Measurements from ENCODE around the gene CNTNAP2.
"Not testable (repeated sequence)": the region's sequence is repeated elsewhere in the genome, so short reads cannot be mapped to it uniquely, and the experiment has no call there.

The CNTNAP2 gene

GRCh38 chr7:146150153-146150552 is 33.6 kb downstream of the CNTNAP2 start:
- DNase-seq = no peak

GRCh38 chr7:146172112-146172511 is 55.5 kb downstream of the CNTNAP2 start:
- no peak for DNase-seq

GRCh38 chr7:146175716-146176115 is 59.1 kb downstream of the CNTNAP2 start:
- no peak for DNase-seq

- DNase-seq = no peak
Measured at GRCh38 chr7:146176860-146177259, 60.3 kb downstream of the CNTNAP2 start.

GRCh38 chr7:146177301-146177700 is 60.7 kb downstream of the CNTNAP2 start:
- DNase-seq = no peak

GRCh38 chr7:146185844-146186243 is 69.2 kb downstream of the CNTNAP2 start:
- DNase-seq = no peak

- DNase-seq = not testable (repeated sequence)
Measured at GRCh38 chr7:146191428-146191827, 74.8 kb downstream of the CNTNAP2 start.

- DNase-seq = no peak
Measured at GRCh38 chr7:146201945-146202344, 85.3 kb downstream of the CNTNAP2 start.

GRCh38 chr7:146206270-146206669 is 89.7 kb downstream of the CNTNAP2 start:
- DNase-seq = no peak

- no peak for DNase-seq
Measured at GRCh38 chr7:146208492-146208891, 91.9 kb downstream of the CNTNAP2 start.

- DNase-seq = no peak
Measured at GRCh38 chr7:146214842-146215241, 98.2 kb downstream of the CNTNAP2 start.

GRCh38 chr7:146216396-146217041 is 99.9 kb downstream of the CNTNAP2 start:
- DNase-seq = no peak

- no peak for DNase-seq
Measured at GRCh38 chr7:146223851-146224250, 107.2 kb downstream of the CNTNAP2 start.

- DNase-seq = no peak
Measured at GRCh38 chr7:146232604-146233003, 116.0 kb downstream of the CNTNAP2 start.

GRCh38 chr7:146235195-146235594 is 118.6 kb downstream of the CNTNAP2 start:
- DNase-seq = no peak

- no peak for DNase-seq
Measured at GRCh38 chr7:146242661-146243060, 126.1 kb downstream of the CNTNAP2 start.

GRCh38 chr7:146247991-146248390 is 131.4 kb downstream of the CNTNAP2 start:
- not testable (repeated sequence) for DNase-seq

GRCh38 chr7:146248744-146249143 is 132.1 kb downstream of the CNTNAP2 start:
- not testable (repeated sequence) for DNase-seq

- DNase-seq = no peak
Measured at GRCh38 chr7:146249272-146249671, 132.7 kb downstream of the CNTNAP2 start.

GRCh38 chr7:146255609-146256008 is 139.0 kb downstream of the CNTNAP2 start:
- no peak for DNase-seq

- no peak for DNase-seq
Measured at GRCh38 chr7:146262527-146262926, 145.9 kb downstream of the CNTNAP2 start.

- no peak for DNase-seq
Measured at GRCh38 chr7:146276888-146277287, 160.3 kb downstream of the CNTNAP2 start.

GRCh38 chr7:146285418-146285817 is 168.8 kb downstream of the CNTNAP2 start:
- no peak for DNase-seq

- DNase-seq = no peak
Measured at GRCh38 chr7:146290746-146291145, 174.1 kb downstream of the CNTNAP2 start.

- no peak for DNase-seq
Measured at GRCh38 chr7:146291900-146292299, 175.3 kb downstream of the CNTNAP2 start.
